Transverse colon (tissue), 4 donors: ENCODE data around the gene SP1. TPM values are rescaled to one million over a fixed set of nuclear protein-coding genes. Genes with fewer than 3 reads are reported as not detected.

Experiments
- DNase-seq: peaks from one replicate; pipeline ENCODE4 v3.0.0-alpha.2; 2019
- H3K27ac ChIP-seq, 4 donors: fragments of 200-600 bp; sonication (generic); 2 replicates each; pipeline ENCODE4 v1.5.1; 2016 to 2018; ENCODE audit warnings: inconsistent platforms in 4 of 4
- H3K27me3 ChIP-seq: fragments of 200-600 bp; sonication (generic); 2 replicates; pipeline ENCODE4 v1.5.1; 2017; ENCODE audit warnings: inconsistent platforms
- H3K36me3 ChIP-seq, 4 donors: fragments of 200-600 bp; sonication (generic); 2 replicates each; pipeline ENCODE4 v1.5.1; 2017 to 2019; ENCODE audit warnings: inconsistent platforms in 4 of 4
- H3K4me1 ChIP-seq, 4 donors: fragments of 200-600 bp; sonication (generic); 2 replicates each; pipeline ENCODE4 v1.5.1; 2017 to 2020; ENCODE audit warnings: inconsistent platforms in 4 of 4
- H3K4me3 ChIP-seq, 4 donors: fragments of 200-600 bp; sonication (generic); 1 replicate in 1 of 4; 2 replicates in 3 of 4; pipeline versions ENCODE4 v1.5.1 to v1.6.1; 2017 to 2019; ENCODE audit warnings: inconsistent platforms in 4 of 4
- H3K9me3 ChIP-seq, 2 donors: fragments of 200-600 bp; sonication (generic); 2 replicates each; pipeline ENCODE4 v1.5.1; 2017 to 2019; ENCODE audit warnings: inconsistent platforms in 2 of 2
- CTCF ChIP-seq, 5 experiments: fragments of 200-600 bp in 3 of 5; fragments of 450-650 bp in 2 of 5; sonication (generic) in 3 of 5; IDR thresholded peaks; 1 replicate in 2 of 5; 2 replicates in 3 of 5; pipeline ENCODE4 v1.5.1; 2016 to 2017; ENCODE audit warnings: antibody characterized with exemption in 5 of 5, inconsistent platforms in 3 of 5, mild to moderate bottlenecking in 2 of 5, moderate library complexity in 1 of 5
- EP300 ChIP-seq: sonication (generic); formaldehyde crosslinking; IDR thresholded peaks from one replicate; pipeline ENCODE4 v1.6.1; 2017; ENCODE audit warnings: antibody characterized with exemption, low read depth
- POLR2A ChIP-seq: fragments of 450-650 bp; IDR thresholded peaks from one replicate; pipeline ENCODE4 v1.6.1; 2016; ENCODE audit warnings: antibody characterized with exemption, mild to moderate bottlenecking, moderate library complexity
- POLR2AphosphoS5 ChIP-seq, 3 donors: sonication (generic); formaldehyde crosslinking; IDR thresholded peaks; one replicate each; pipeline ENCODE4 v1.6.1; 2016; ENCODE audit warnings: antibody characterized with exemption in 3 of 3
- WGBS, 2 donors: methylation state at CpG; one replicate each; pipeline ENCODE4 v1.1.5; 2018; ENCODE audit warnings: low coverage in 1 of 2; 5-methylcytosine and 5-hydroxymethylcytosine counted together
- in situ Hi-C, 4 donors: fragments of 200-750 bp; cut with MboI; loops; one replicate each; pipeline versions ENCODE4 v1.15.0 to v1.15.1; 2017; ENCODE audit warnings: low sequenced_read_pairs in 3 of 4, low pct_ligation_motif_present in 1 of 4, low pct_unique_long_range_greater_than_20kb in 1 of 4
- intact Hi-C: fragments of 100-400 bp; cut with DNase I; formaldehyde crosslinking; loops from one replicate; pipeline ENCODE4 v1.15.1; 2023; ENCODE audit warnings: low total_unique reads
- total RNA-seq, 4 donors: library from RNA; depleted of rRNA; stranded (reverse); fragments of >200 nt; gene quantifications; one replicate each; pipeline ENCODE4 v1.1.0, GENCODE V29; 2016

The SP1 gene
- total RNA-seq, 4 donors from 2014 or later: 32.6 to 80.1 (median 67.1) TPM

DNA sequence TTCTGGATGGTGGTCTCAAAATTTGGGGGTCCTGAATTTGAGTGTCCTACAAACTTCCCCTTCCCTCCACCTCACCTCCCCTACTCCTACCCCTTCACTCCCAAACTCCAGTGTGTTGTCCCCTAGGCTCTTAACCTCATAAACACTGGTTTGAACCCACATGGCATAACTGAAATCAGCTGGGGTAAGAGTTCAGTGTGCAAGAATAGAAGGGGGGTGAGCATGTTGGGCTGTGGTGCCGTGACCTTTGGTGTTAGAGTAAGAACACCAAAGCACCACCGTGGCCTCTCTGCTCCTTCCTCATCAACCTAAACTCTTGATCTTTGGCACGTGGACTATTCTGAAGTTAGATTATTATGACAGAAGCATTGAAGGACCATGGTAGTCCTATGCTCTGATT, 83.0 kb downstream of the SP1 start:
- peaks cover 1 to 98% (median 51%) of the 10 kb centered on the region in 4 donors for H3K36me3 ChIP-seq
- no peak overlapping the region for H3K4me3 ChIP-seq
- in situ Hi-C loops (no loop called here), intact Hi-C loops (no loop called here)
- H3K27ac ChIP-seq: no peak overlapping the region
- TF ChIP-seq POLR2A (no peak), POLR2AphosphoS5 (IDR thresholded peaks at IDR 0.05) (no peak), EP300 (no peak), CTCF (IDR thresholded peaks at IDR 0.05) (no peak)
- no peaks in the 10 kb centered on the region for H3K9me3 ChIP-seq
- no peaks in the 10 kb centered on the region for H3K27me3 ChIP-seq
- no peak for DNase-seq
- peaks cover 0 to 3% (median 0%) of the 10 kb centered on the region in 4 donors for H3K4me1 ChIP-seq
- 60 to 69% methylated on average over 2 to 3 of the region's 3 CpGs for WGBS, 2 donors

DNA sequence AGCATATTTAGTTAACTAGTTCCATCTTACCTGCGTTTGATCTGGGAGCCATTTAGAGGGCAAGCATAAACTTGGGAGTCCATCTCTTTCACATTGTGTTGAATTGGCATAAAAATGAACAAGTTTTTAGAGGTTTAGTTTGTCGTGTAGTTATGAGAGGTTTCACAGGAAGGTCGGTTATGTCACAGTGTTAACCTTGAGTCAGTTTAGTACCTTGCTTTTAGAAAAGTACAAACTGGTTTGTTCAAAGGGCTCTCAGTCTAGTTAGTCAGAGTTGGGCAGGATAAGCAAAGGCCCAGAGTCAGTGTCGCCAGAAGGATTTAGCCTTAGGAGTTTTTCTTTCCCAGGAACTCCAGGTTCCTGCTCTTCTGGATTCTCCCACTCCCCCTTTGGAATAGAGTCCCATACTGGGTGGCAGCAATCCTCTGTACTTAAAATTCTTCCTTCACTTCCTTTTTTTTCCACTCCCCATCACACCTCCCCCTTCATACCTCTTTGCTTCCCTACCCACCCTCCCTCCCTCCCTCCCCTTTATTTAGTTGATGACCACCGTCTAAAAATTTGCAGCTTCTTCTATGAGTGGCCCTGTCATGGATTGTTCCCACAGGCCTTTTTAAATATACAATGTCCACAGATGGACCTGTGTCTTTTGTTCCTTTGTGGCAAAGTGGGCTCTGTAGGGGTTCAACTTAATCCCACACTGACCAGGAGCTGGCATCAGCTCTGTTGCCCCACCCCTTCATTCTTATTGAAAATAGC, 84.0 kb downstream of the SP1 start:
- DNase-seq: no peak
- Histone ChIP-seq H3K36me3 (peaks cover 1 to 99% (median 51%) of the 10 kb centered on the region in 4 donors), H3K4me3 (no peak overlapping the region), H3K4me1 (peaks cover 0 to 3% (median 0%) of the 10 kb centered on the region in 4 donors), H3K27ac (no peak overlapping the region), H3K9me3 (no peaks in the 10 kb centered on the region), H3K27me3 (no peaks in the 10 kb centered on the region)
- intact Hi-C loops: no loop called here
- WGBS, 2 donors: 55 to 61% methylated on average over 4 to 5 of the region's 5 CpGs
- in situ Hi-C loops: no loop called here
- TF ChIP-seq EP300: no peak
- no peak for TF ChIP-seq CTCF (IDR thresholded peaks at IDR 0.05)
- TF ChIP-seq POLR2AphosphoS5 (IDR thresholded peaks at IDR 0.05): no peak
- TF ChIP-seq POLR2A: no peak

- 88 to 92% methylated on average over 7 to 11 of the region's 11 CpGs for WGBS, 2 donors
- TF ChIP-seq POLR2AphosphoS5 (IDR thresholded peaks at IDR 0.05) (no peak), EP300 (no peak), CTCF (IDR thresholded peaks at IDR 0.05) (no peak), POLR2A (no peak)
- Histone ChIP-seq H3K36me3 (peaks cover 1 to 99% (median 51%) of the 10 kb centered on the region in 4 donors), H3K9me3 (no peaks in the 10 kb centered on the region), H3K4me1 (peaks cover 0 to 3% (median 0%) of the 10 kb centered on the region in 4 donors), H3K4me3 (no peak overlapping the region), H3K27ac (no peak overlapping the region), H3K27me3 (no peaks in the 10 kb centered on the region)
- intact Hi-C loops: no loop called here
- no peak for DNase-seq
- in situ Hi-C loops: no loop called here
Measured at GRCh38 chr12:53464685-53465418, 84.9 kb downstream of the SP1 start.

DNA sequence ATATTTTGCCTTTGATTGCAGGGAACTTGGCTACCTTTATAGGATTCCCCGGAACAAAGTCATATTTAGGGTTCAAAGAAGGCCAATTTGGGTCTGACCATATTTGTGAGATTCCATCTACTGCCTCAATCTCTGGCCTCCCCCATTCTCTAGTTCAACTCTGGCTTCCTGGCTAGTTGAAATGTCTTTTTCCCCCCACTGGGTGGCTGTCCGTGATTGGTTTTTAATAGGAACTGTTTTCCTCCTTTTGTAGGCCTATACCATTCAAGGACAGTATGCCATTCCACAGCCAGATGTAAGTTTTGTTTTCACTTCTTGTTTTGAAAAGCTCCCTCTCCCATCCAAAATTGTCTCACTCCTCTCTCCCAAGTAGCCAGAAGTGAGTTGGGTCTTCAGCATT, 85.7 kb downstream of the SP1 start:
- no peak overlapping the region for H3K4me3 ChIP-seq
- H3K27ac ChIP-seq: no peak overlapping the region
- peaks cover 0 to 3% (median 0%) of the 10 kb centered on the region in 4 donors for H3K4me1 ChIP-seq
- H3K36me3 ChIP-seq: peaks cover 1 to 99% (median 51%) of the 10 kb centered on the region in 4 donors
- WGBS, 2 donors: 62 to 64% methylated on average over 2 of the region's 2 CpGs
- in situ Hi-C loops (no loop called here), intact Hi-C loops (no loop called here)
- TF ChIP-seq POLR2AphosphoS5 (IDR thresholded peaks at IDR 0.05): no peak
- TF ChIP-seq CTCF (IDR thresholded peaks at IDR 0.05): no peak
- no peak for TF ChIP-seq EP300
- TF ChIP-seq POLR2A: no peak
- no peak for DNase-seq
- no peaks in the 10 kb centered on the region for H3K27me3 ChIP-seq
- H3K9me3 ChIP-seq: no peaks in the 10 kb centered on the region
